HCT116 (cell line): ENCODE data around the gene ACSS1. TPM values are rescaled to one million over a fixed set of nuclear protein-coding genes. Genes with fewer than 3 reads are reported as not detected.

Experiments
- ATAC-seq: fragments of 200-7000 bp; cut with Tn5 transposase; 2 replicates; pipeline ENCODE4 v1.9.1; 2020; ENCODE audit warnings: mild to moderate bottlenecking, moderate library complexity
- BruUV-seq: library from RNA; stranded (reverse); fragments of 400-500 nt; replicated peaks from 2 replicates; lab custom pipeline; 2021; lab: Mats Ljungman, UMichigan
- CTCF ChIA-PET: fragments of 300-600 bp; sonication (Branson Sonifier 250); formaldehyde crosslinking; loops from one replicate; lab custom pipeline; 2021; ENCODE audit warnings: antibody characterized with exemption; lab: Charles Lee
- POLR2A ChIA-PET: fragments of 300-600, 350-600 bp; sonication (Branson Sonifier 250); formaldehyde crosslinking; loops from one replicate; lab custom pipeline; 2021; ENCODE audit warnings: antibody characterized with exemption; lab: Charles Lee
- RAD21 ChIA-PET, 2 experiments: fragments of 300-600 bp; sonication (Branson Sonifier 250); formaldehyde crosslinking; loops; one replicate each; lab custom pipeline; 2023; ENCODE audit warnings: low total read pairs in 2 of 2; ENCODE audit not compliant: uncharacterized antibody in 2 of 2, unreplicated experiment in 2 of 2, low non-redundant PET in 1 of 2; lab: Charles Lee
- DNase-seq: peaks from one replicate; pipeline ENCODE4 v3.0.0-alpha.2; 2010; ENCODE audit warnings: low read depth, low spot score
- H2AFZ ChIP-seq: fragments of 200-600 bp; shearing (Covaris generic), sonication (generic); 2 replicates; pipeline ENCODE4 v1.6.1; 2017; ENCODE audit warnings: low read depth, mixed run types, mixed read lengths, antibody characterized with exemption, low read length; ENCODE audit not compliant: poor library complexity, severe bottlenecking
- H3K27ac ChIP-seq: 2 replicates; pipeline ENCODE4 v1.5.1; 2012; ENCODE audit warnings: low read depth, low read length
- H3K27me3 ChIP-seq: fragments of 200-600 bp; sonication (generic); 2 replicates; pipeline ENCODE4 v1.6.1; 2016; ENCODE audit warnings: mixed run types, low read length, mixed read lengths; ENCODE audit not compliant: insufficient read depth
- H3K36me3 ChIP-seq, 2 experiments: fragments of 200-500 bp in 1 of 2; fragments of 200-600 bp in 1 of 2; sonication (Bioruptor generic) in 1 of 2; sonication (generic) in 1 of 2; 2 replicates each; pipeline versions ENCODE4 v1.5.1 to v1.6.1; 2014 to 2016; ENCODE audit warnings: low read length in 2 of 2, inconsistent platforms in 1 of 2, mixed read lengths in 1 of 2, mixed run types in 1 of 2; ENCODE audit not compliant: insufficient read depth in 2 of 2, control insufficient read depth in 1 of 2
- H3K4me1 ChIP-seq, 2 experiments: fragments of 200-600 bp in 1 of 2; sonication (generic) in 1 of 2; 2 replicates each; pipeline versions ENCODE4 v1.5.1 to v1.6.1; 2012 to 2017; ENCODE audit warnings: low read length in 2 of 2, inconsistent platforms in 1 of 2, mild to moderate bottlenecking in 1 of 2, mixed read lengths in 1 of 2, mixed run types in 1 of 2, moderate library complexity in 1 of 2; ENCODE audit not compliant: insufficient read depth in 2 of 2, control insufficient read depth in 1 of 2
- H3K4me2 ChIP-seq: fragments of 200-600 bp; sonication (generic); 2 replicates; pipeline ENCODE4 v1.6.1; 2017; ENCODE audit warnings: mixed run types, low read length, mixed read lengths
- H3K4me3 ChIP-seq, 2 experiments: fragments of 200-600 bp in 1 of 2; sonication (generic) in 1 of 2; replicated peaks in 1 of 2; 2 replicates each; pipeline ENCODE4 v1.5.1; 2011 to 2016; ENCODE audit warnings: low read length in 2 of 2, control low read depth in 1 of 2, low read depth in 1 of 2, mild to moderate bottlenecking in 1 of 2, mixed read lengths in 1 of 2, mixed run types in 1 of 2
- H3K79me2 ChIP-seq: fragments of 200-600 bp; sonication (generic); 2 replicates; pipeline ENCODE4 v1.6.1; 2017; ENCODE audit warnings: mild to moderate bottlenecking, mixed run types, low read length, moderate library complexity, mixed read lengths; ENCODE audit not compliant: insufficient read depth
- H3K9ac ChIP-seq: fragments of 200-600 bp; sonication (generic); 2 replicates; pipeline ENCODE4 v1.6.1; 2016; ENCODE audit warnings: low read length, mixed read lengths
- H3K9me2 ChIP-seq: fragments of 200-600 bp; sonication (generic), shearing (Covaris generic); 2 replicates; pipeline ENCODE4 v1.6.1; 2017; ENCODE audit warnings: mixed run types, mild to moderate bottlenecking, moderate library complexity; ENCODE audit not compliant: insufficient read depth
- H3K9me3 ChIP-seq, 2 experiments: fragments of 200-500 bp in 1 of 2; fragments of 200-600 bp in 1 of 2; sonication (Bioruptor generic) in 1 of 2; sonication (generic) in 1 of 2; 2 replicates each; pipeline ENCODE4 v1.6.1; 2014 to 2017; ENCODE audit warnings: low read length in 2 of 2, mixed read lengths in 2 of 2, inconsistent platforms in 1 of 2, low read depth in 1 of 2, mild to moderate bottlenecking in 1 of 2, mixed run types in 1 of 2, moderate library complexity in 1 of 2; ENCODE audit not compliant: control insufficient read depth in 1 of 2, insufficient read depth in 1 of 2
- H4K20me1 ChIP-seq: fragments of 200-600 bp; sonication (generic), shearing (Covaris generic); 2 replicates; pipeline ENCODE4 v1.6.1; 2017; ENCODE audit warnings: mixed run types, mild to moderate bottlenecking, moderate library complexity; ENCODE audit not compliant: insufficient read depth
- CBX3 ChIP-seq: IDR thresholded peaks from 2 replicates; pipeline ENCODE4 v1.6.1; 2012; ENCODE audit warnings: low read depth
- ELF1 ChIP-seq: IDR thresholded peaks from 2 replicates; pipeline ENCODE4 v1.6.1; 2012; ENCODE audit warnings: low read depth, borderline replicate concordance
- EZH2 ChIP-seq: fragments of 200-600 bp; sonication (generic); IDR thresholded peaks from 2 replicates; pipeline ENCODE4 v1.6.1; 2017; ENCODE audit warnings: antibody characterized with exemption, mixed run types
- EZH2phosphoT487 ChIP-seq: fragments of 200-600 bp; IDR thresholded peaks from 2 replicates; pipeline ENCODE4 v1.6.1; 2018; ENCODE audit warnings: antibody characterized with exemption, borderline replicate concordance
- JUND ChIP-seq: IDR thresholded peaks from 2 replicates; pipeline ENCODE4 v1.6.1; 2012
- POLR2A ChIP-seq: IDR thresholded peaks from 2 replicates; pipeline ENCODE4 v1.7.0; 2011; ENCODE audit warnings: borderline replicate concordance; ENCODE audit not compliant: insufficient read depth, insufficient read length; ENCODE audit errors: extremely low read depth
- POLR2AphosphoS5 ChIP-seq: IDR thresholded peaks from 2 replicates; pipeline ENCODE4 v1.6.1; 2011; ENCODE audit warnings: mild to moderate bottlenecking, low read depth, low read length, moderate library complexity
- SIN3A ChIP-seq: IDR thresholded peaks from 2 replicates; pipeline ENCODE4 v1.6.1; 2012; ENCODE audit warnings: low read depth
- SP1 ChIP-seq: IDR thresholded peaks from 2 replicates; pipeline ENCODE4 v1.6.1; 2012; ENCODE audit warnings: low read depth
- SRF ChIP-seq: IDR thresholded peaks from 2 replicates; pipeline ENCODE4 v1.6.1; 2012; ENCODE audit warnings: low read depth
- YY1 ChIP-seq: IDR thresholded peaks from 2 replicates; pipeline ENCODE4 v1.6.1; 2011; ENCODE audit warnings: low read length, low read depth, moderate library complexity, mild to moderate bottlenecking; ENCODE audit not compliant: insufficient replicate concordance; ENCODE audit errors: extremely low read depth
- ZNF274 ChIP-seq: fragments of 200-500 bp; sonication (Bioruptor generic); IDR thresholded peaks from 2 replicates; pipeline ENCODE4 v1.6.1; 2014; ENCODE audit warnings: mild to moderate bottlenecking, low read depth, low read length, inconsistent platforms
- intact Hi-C: fragments of 100-400 bp; cut with micrococcal nuclease; formaldehyde crosslinking; loops from 2 replicates; pipeline ENCODE4 v1.10.0; 2022
- total RNA-seq: library from RNA; stranded (reverse); gene quantifications from one replicate; pipeline ENCODE4 v1.2.1, GENCODE V29; 2021; ENCODE audit not compliant: unreplicated experiment
- TF ChIP-seq, protein P1 (sequence below): IDR thresholded peaks from 2 replicates; pipeline ENCODE4 v1.6.1; 2012
- TF ChIP-seq, protein P2 (sequence below), 3 experiments: fragments of 200-600 bp in 1 of 3; sonication (generic) in 1 of 3; IDR thresholded peaks in 2 of 3; conservative IDR thresholded peaks in 1 of 3; 2 replicates each; pipeline ENCODE4 v1.5.1; 2012 to 2017; ENCODE audit warnings: low read depth in 2 of 3, low read length in 2 of 3, antibody characterized with exemption in 1 of 3, borderline replicate concordance in 1 of 3, control low read depth in 1 of 3, mild to moderate bottlenecking in 1 of 3, mixed read lengths in 1 of 3, mixed run types in 1 of 3, moderate library complexity in 1 of 3; ENCODE audit not compliant: insufficient read depth in 1 of 3
- TF ChIP-seq, protein P3 (sequence below): IDR thresholded peaks from 2 replicates; pipeline ENCODE4 v1.6.1; 2012; ENCODE audit warnings: low read depth
- TF ChIP-seq, protein P4 (sequence below): IDR thresholded peaks from 2 replicates; pipeline ENCODE4 v1.6.1; 2012
- TF ChIP-seq, protein P5 (sequence below): IDR thresholded peaks from 2 replicates; pipeline ENCODE4 v1.6.1; 2011; ENCODE audit warnings: mild to moderate bottlenecking, low read length, moderate library complexity; ENCODE audit not compliant: insufficient replicate concordance; ENCODE audit errors: extremely low read depth

Gene ACSS1
- total RNA-seq, 1 experiment from 2014 or later = 0.27 TPM

DNA sequence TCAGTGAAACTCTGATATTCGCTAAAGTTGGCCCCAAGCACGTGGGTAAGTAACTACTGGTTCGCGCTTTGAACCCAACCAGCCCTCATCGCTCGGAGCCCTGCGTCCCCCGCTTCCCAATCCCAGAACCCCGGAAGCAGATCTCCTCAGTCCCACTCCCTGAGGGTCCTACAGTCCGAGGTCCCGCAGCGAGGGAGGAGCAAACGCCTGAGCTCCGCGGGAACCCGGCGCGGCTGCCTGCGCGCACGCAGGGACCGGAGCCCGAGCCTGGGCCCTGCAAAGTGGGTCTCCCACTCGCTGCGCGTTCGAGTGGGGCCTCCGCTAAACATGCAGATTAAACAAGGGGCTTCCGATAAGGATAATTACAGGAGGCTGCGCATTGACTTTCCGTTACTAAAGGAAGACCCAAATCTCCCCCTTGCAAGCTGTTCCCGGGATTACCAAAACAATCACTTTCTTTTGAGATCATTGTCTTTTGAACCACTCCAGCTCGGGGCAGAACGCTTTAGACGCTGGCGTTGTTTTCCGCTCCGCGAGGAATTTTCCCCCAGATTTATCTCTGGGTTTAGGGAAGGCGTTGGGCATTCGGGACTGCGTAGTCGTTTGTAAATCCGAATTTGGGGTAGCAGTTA lies 25.3 kb upstream of the ACSS1 start:
- no peaks in the 10 kb centered on the region for H3K36me3 ChIP-seq

More for the DNA sequence above, 25.3 kb upstream of the ACSS1 start:
- intact Hi-C loops = no loop called here
- H3K27ac ChIP-seq = no peak overlapping the region
- no peak overlapping the region for H3K9ac ChIP-seq
- CTCF ChIA-PET = interaction anchor here (1.5 kb wide), 1 partner anchor 315 kb away, joined by 3 read pairs; no protein-coding TSS in a partner anchor
- H3K4me3 ChIP-seq = no peak overlapping the region; a peak in 1 of 4 replicates
- TF ChIP-seq SIN3A (no peak), POLR2AphosphoS5 (no peak), SRF (no peak), EZH2phosphoT487 (no peak), YY1 (no peak), SP1 (no peak), CBX3 (no peak), POLR2A (no peak), ZNF274 (no peak), JUND (no peak), ELF1 (no peak), EZH2 (no peak)
- TF ChIP-seq, protein P1, sequence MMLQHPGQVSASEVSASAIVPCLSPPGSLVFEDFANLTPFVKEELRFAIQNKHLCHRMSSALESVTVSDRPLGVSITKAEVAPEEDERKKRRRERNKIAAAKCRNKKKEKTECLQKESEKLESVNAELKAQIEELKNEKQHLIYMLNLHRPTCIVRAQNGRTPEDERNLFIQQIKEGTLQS = no peak
- TF ChIP-seq, protein P2, sequence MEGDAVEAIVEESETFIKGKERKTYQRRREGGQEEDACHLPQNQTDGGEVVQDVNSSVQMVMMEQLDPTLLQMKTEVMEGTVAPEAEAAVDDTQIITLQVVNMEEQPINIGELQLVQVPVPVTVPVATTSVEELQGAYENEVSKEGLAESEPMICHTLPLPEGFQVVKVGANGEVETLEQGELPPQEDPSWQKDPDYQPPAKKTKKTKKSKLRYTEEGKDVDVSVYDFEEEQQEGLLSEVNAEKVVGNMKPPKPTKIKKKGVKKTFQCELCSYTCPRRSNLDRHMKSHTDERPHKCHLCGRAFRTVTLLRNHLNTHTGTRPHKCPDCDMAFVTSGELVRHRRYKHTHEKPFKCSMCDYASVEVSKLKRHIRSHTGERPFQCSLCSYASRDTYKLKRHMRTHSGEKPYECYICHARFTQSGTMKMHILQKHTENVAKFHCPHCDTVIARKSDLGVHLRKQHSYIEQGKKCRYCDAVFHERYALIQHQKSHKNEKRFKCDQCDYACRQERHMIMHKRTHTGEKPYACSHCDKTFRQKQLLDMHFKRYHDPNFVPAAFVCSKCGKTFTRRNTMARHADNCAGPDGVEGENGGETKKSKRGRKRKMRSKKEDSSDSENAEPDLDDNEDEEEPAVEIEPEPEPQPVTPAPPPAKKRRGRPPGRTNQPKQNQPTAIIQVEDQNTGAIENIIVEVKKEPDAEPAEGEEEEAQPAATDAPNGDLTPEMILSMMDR (IDR thresholded peaks at IDR 0.05 in 2 of 3, conservative IDR thresholded peaks at IDR 0.05 in 1 of 3; ENCODE audit: borderline replicate concordance in 1 of 3, insufficient read depth in 1 of 3, low read depth in 2 of 3, low read length in 2 of 3) = no peak
- TF ChIP-seq, protein P3, sequence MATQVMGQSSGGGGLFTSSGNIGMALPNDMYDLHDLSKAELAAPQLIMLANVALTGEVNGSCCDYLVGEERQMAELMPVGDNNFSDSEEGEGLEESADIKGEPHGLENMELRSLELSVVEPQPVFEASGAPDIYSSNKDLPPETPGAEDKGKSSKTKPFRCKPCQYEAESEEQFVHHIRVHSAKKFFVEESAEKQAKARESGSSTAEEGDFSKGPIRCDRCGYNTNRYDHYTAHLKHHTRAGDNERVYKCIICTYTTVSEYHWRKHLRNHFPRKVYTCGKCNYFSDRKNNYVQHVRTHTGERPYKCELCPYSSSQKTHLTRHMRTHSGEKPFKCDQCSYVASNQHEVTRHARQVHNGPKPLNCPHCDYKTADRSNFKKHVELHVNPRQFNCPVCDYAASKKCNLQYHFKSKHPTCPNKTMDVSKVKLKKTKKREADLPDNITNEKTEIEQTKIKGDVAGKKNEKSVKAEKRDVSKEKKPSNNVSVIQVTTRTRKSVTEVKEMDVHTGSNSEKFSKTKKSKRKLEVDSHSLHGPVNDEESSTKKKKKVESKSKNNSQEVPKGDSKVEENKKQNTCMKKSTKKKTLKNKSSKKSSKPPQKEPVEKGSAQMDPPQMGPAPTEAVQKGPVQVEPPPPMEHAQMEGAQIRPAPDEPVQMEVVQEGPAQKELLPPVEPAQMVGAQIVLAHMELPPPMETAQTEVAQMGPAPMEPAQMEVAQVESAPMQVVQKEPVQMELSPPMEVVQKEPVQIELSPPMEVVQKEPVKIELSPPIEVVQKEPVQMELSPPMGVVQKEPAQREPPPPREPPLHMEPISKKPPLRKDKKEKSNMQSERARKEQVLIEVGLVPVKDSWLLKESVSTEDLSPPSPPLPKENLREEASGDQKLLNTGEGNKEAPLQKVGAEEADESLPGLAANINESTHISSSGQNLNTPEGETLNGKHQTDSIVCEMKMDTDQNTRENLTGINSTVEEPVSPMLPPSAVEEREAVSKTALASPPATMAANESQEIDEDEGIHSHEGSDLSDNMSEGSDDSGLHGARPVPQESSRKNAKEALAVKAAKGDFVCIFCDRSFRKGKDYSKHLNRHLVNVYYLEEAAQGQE = no peak
- TF ChIP-seq, protein P4, sequence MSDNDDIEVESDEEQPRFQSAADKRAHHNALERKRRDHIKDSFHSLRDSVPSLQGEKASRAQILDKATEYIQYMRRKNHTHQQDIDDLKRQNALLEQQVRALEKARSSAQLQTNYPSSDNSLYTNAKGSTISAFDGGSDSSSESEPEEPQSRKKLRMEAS = no peak
- TF ChIP-seq, protein P5, sequence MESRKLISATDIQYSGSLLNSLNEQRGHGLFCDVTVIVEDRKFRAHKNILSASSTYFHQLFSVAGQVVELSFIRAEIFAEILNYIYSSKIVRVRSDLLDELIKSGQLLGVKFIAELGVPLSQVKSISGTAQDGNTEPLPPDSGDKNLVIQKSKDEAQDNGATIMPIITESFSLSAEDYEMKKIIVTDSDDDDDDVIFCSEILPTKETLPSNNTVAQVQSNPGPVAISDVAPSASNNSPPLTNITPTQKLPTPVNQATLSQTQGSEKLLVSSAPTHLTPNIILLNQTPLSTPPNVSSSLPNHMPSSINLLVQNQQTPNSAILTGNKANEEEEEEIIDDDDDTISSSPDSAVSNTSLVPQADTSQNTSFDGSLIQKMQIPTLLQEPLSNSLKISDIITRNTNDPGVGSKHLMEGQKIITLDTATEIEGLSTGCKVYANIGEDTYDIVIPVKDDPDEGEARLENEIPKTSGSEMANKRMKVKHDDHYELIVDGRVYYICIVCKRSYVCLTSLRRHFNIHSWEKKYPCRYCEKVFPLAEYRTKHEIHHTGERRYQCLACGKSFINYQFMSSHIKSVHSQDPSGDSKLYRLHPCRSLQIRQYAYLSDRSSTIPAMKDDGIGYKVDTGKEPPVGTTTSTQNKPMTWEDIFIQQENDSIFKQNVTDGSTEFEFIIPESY = no peak
- peak overlapping the region; percentile 45 for H3K4me2 ChIP-seq
- ATAC-seq (no peak), DNase-seq (no peak)
- H3K79me2 ChIP-seq = no peaks in the 10 kb centered on the region
- no TSS peak for BruUV-seq
- no peaks in the 10 kb centered on the region for H3K9me2 ChIP-seq
- H3K4me1 ChIP-seq = no peaks in the 10 kb centered on the region
- no peaks in the 10 kb centered on the region for H4K20me1 ChIP-seq
- no peak overlapping the region for H2AFZ ChIP-seq
- no peaks in the 10 kb centered on the region for H3K9me3 ChIP-seq
- H3K27me3 ChIP-seq = peaks cover 17% of the 10 kb centered on the region
- POLR2A ChIA-PET = no interaction called here
- RAD21 ChIA-PET = no interaction called here
